SJCRH30 (cell line): ENCODE results near the gene ZFYVE1. TPM values are rescaled to one million over a fixed set of nuclear protein-coding genes. Genes with fewer than 3 reads are reported as not detected.
"Not testable (repeated sequence)": the region's sequence is repeated elsewhere in the genome, so short reads cannot be mapped to it uniquely, and the experiment has no call there.

Experiments used
- DNase-seq, 2 experiments: peaks; one replicate each; pipeline ENCODE4 v3.0.0-alpha.2; 2015 to 2020
- H3K27ac ChIP-seq: fragments of 250-450 bp; sonication (Bioruptor Pico); 2 replicates; pipeline ENCODE4 v1.5.1; 2020; ENCODE audit warnings: mild to moderate bottlenecking, moderate library complexity
- H3K27me3 ChIP-seq: fragments of 250-450 bp; sonication (Bioruptor Pico); 2 replicates; pipeline ENCODE4 v1.5.1; 2020; ENCODE audit warnings: mild to moderate bottlenecking, moderate library complexity
- H3K36me3 ChIP-seq: fragments of 250-450 bp; sonication (Bioruptor Pico); 2 replicates; pipeline ENCODE4 v1.5.1; 2020; ENCODE audit warnings: mild to moderate bottlenecking, moderate library complexity
- H3K4me1 ChIP-seq: fragments of 250-450 bp; sonication (Bioruptor Pico); 2 replicates; pipeline ENCODE4 v1.5.1; 2020; ENCODE audit warnings: mild to moderate bottlenecking, moderate library complexity
- H3K4me3 ChIP-seq: fragments of 250-450 bp; sonication (Bioruptor Pico); 2 replicates; pipeline ENCODE4 v1.5.1; 2020; ENCODE audit warnings: mild to moderate bottlenecking, moderate library complexity
- H3K9me3 ChIP-seq: fragments of 250-450 bp; sonication (Bioruptor Pico); replicated peaks from 2 replicates; pipeline ENCODE4 v1.5.1; 2020; ENCODE audit warnings: mild to moderate bottlenecking, moderate library complexity
- total RNA-seq: library from RNA; depleted of rRNA; stranded (reverse); fragments of >200 nt; shearing (Covaris generic); gene quantifications from 2 replicates; pipeline ENCODE4 v1.2.3, GENCODE V29; 2014; rRNA removed

The ZFYVE1 gene
- total RNA-seq, result 6.2 and 7.8 TPM in 2 replicates

GRCh38 chr14:73026845-73027542 lies at the start of gene ZFYVE1:
ZFYVE1 (minus strand) TSS chr14:73027106; CDS start chr14:73024508, 2,598 bp downstream.
- peak within 1 kb of the TSS; percentile 74 for H3K4me3 ChIP-seq
- no peaks in the 10 kb centered on the region for H3K27me3 ChIP-seq
- no peaks in the 10 kb centered on the region for H3K9me3 ChIP-seq

GRCh38 chr14:73069585-73069984 lies 42.7 kb upstream of the ZFYVE1 start:
- H3K4me3 ChIP-seq, result no peak overlapping the region
- no peak overlapping the region for H3K27ac ChIP-seq
- DNase-seq, result no peak
- no peaks in the 10 kb centered on the region for H3K27me3 ChIP-seq
- H3K36me3 ChIP-seq, result peaks cover 56% of the 10 kb centered on the region
- no peaks in the 10 kb centered on the region for H3K9me3 ChIP-seq
- no peaks in the 10 kb centered on the region for H3K4me1 ChIP-seq

More at GRCh38 chr14:73026845-73027542, at the start of gene ZFYVE1:
- Histone ChIP-seq H3K4me1 (no peaks in the 10 kb centered on the region), H3K36me3 (no peaks in the 10 kb centered on the region), H3K27ac (no peak within 1 kb of the TSS)
- DNase-seq, result peak; percentile 97 to 98

GRCh38 chr14:73058922-73059673 lies 32.2 kb upstream of the ZFYVE1 start:
- Histone ChIP-seq H3K4me1 (peaks cover 22% of the 10 kb centered on the region), H3K9me3 (no peaks in the 10 kb centered on the region), H3K4me3 (peak overlapping the region; percentile 96), H3K27ac (peak overlapping the region; percentile 85), H3K36me3 (peaks cover 17% of the 10 kb centered on the region), H3K27me3 (no peaks in the 10 kb centered on the region)
- peak; percentile 41 to 49 for DNase-seq

- Histone ChIP-seq H3K36me3 (peaks cover 11% of the 10 kb centered on the region), H3K27ac (peak within 1 kb of the TSS; percentile 85), H3K27me3 (no peaks in the 10 kb centered on the region), H3K4me1 (peaks cover 22% of the 10 kb centered on the region), H3K4me3 (peak within 1 kb of the TSS; percentile 96), H3K9me3 (no peaks in the 10 kb centered on the region)
- peak; percentile 96 to 98 for DNase-seq
Measured at GRCh38 chr14:73058224-73058921, 31.5 kb upstream of the ZFYVE1 start, which contains the start of gene RBM25. RBM25 (plus strand) TSS chr14:73058534; CDS start chr14:73071642, 13,108 bp downstream.

- Histone ChIP-seq H3K4me1 (peaks cover 22% of the 10 kb centered on the region), H3K4me3 (peak overlapping the region; percentile 96), H3K36me3 (peaks cover 11% of the 10 kb centered on the region), H3K9me3 (no peaks in the 10 kb centered on the region), H3K27ac (peak overlapping the region; percentile 85), H3K27me3 (no peaks in the 10 kb centered on the region)
- DNase-seq, result no peak
Measured at GRCh38 chr14:73057944-73058223, 31.0 kb upstream of the ZFYVE1 start.

GRCh38 chr14:73055251-73055650 lies 28.3 kb upstream of the ZFYVE1 start:
- Histone ChIP-seq H3K27me3 (no peaks in the 10 kb centered on the region), H3K4me3 (no peak overlapping the region), H3K4me1 (peaks cover 17% of the 10 kb centered on the region), H3K36me3 (no peaks in the 10 kb centered on the region), H3K9me3 (no peaks in the 10 kb centered on the region), H3K27ac (peak overlapping the region; percentile 49)
- DNase-seq, result no peak

GRCh38 chr14:73049428-73049827 lies 22.5 kb upstream of the ZFYVE1 start:
- no peak overlapping the region for H3K4me3 ChIP-seq
- no peaks in the 10 kb centered on the region for H3K36me3 ChIP-seq
- no peak overlapping the region for H3K27ac ChIP-seq
- H3K27me3 ChIP-seq, result no peaks in the 10 kb centered on the region
- H3K9me3 ChIP-seq, result no peaks in the 10 kb centered on the region
- H3K4me1 ChIP-seq, result peaks cover 5% of the 10 kb centered on the region
- peak; percentile 50 to 62 for DNase-seq

GRCh38 chr14:73047808-73048207 lies 20.9 kb upstream of the ZFYVE1 start:
- no peak for DNase-seq
- Histone ChIP-seq H3K9me3 (no peaks in the 10 kb centered on the region), H3K4me1 (0 out of 2 replicates have a peak, but pooled peaks cover 2% of the 10 kb centered on the region), H3K27me3 (no peaks in the 10 kb centered on the region), H3K36me3 (no peaks in the 10 kb centered on the region), H3K4me3 (no peak overlapping the region), H3K27ac (no peak overlapping the region)

- not testable (repeated sequence) for H3K9me3 ChIP-seq, H3K4me1 ChIP-seq, DNase-seq, H3K27ac ChIP-seq, H3K4me3 ChIP-seq, H3K27me3 ChIP-seq, H3K36me3 ChIP-seq
Measured at GRCh38 chr14:73036706-73037450, 10.0 kb upstream of the ZFYVE1 start.

- H3K4me3 ChIP-seq, result no peak overlapping the region
- no peaks in the 10 kb centered on the region for H3K36me3 ChIP-seq
- no peak for DNase-seq
- H3K4me1 ChIP-seq, result no peaks in the 10 kb centered on the region
- H3K9me3 ChIP-seq, result no peaks in the 10 kb centered on the region
- H3K27me3 ChIP-seq, result no peaks in the 10 kb centered on the region
- no peak overlapping the region for H3K27ac ChIP-seq
Measured at GRCh38 chr14:73027984-73028383, 1.1 kb upstream of the ZFYVE1 start.

GRCh38 chr14:73027546-73027945 lies 640 bp upstream of the ZFYVE1 start:
- Histone ChIP-seq H3K36me3 (no peaks in the 10 kb centered on the region), H3K27me3 (no peaks in the 10 kb centered on the region), H3K4me3 (peak overlapping the region; percentile 74), H3K9me3 (no peaks in the 10 kb centered on the region), H3K4me1 (no peaks in the 10 kb centered on the region), H3K27ac (no peak overlapping the region)
- peak in 1 of 2 experiments; percentile 10 for DNase-seq

GRCh38 chr14:73026243-73026844 lies 562 bp downstream of the ZFYVE1 start:
- DNase-seq, result no peak
- Histone ChIP-seq H3K27ac (no peak overlapping the region), H3K4me3 (peak overlapping the region; percentile 74), H3K4me1 (no peaks in the 10 kb centered on the region), H3K9me3 (no peaks in the 10 kb centered on the region), H3K27me3 (no peaks in the 10 kb centered on the region), H3K36me3 (no peaks in the 10 kb centered on the region)

- Histone ChIP-seq H3K27ac (no peak overlapping the region), H3K36me3 (no peaks in the 10 kb centered on the region), H3K4me1 (no peaks in the 10 kb centered on the region), H3K9me3 (no peaks in the 10 kb centered on the region), H3K27me3 (no peaks in the 10 kb centered on the region), H3K4me3 (no peak overlapping the region)
- DNase-seq, result no peak
Measured at GRCh38 chr14:73025544-73025943, 1.4 kb downstream of the ZFYVE1 start.

GRCh38 chr14:73022051-73022450 lies 4.9 kb downstream of the ZFYVE1 start:
- no peaks in the 10 kb centered on the region for H3K36me3 ChIP-seq
- no peaks in the 10 kb centered on the region for H3K4me1 ChIP-seq
- H3K9me3 ChIP-seq, result no peaks in the 10 kb centered on the region
- DNase-seq, result no peak
- no peak overlapping the region for H3K4me3 ChIP-seq
- no peaks in the 10 kb centered on the region for H3K27me3 ChIP-seq
- H3K27ac ChIP-seq, result no peak overlapping the region
